H1 (cell line): ENCODE data around the gene ZNF385B. TPM values are rescaled to one million over a fixed set of nuclear protein-coding genes. Genes with fewer than 3 reads are reported as not detected.

Source experiments
- CTCF ChIA-PET: fragments of 300-600 bp; sonication (Branson Sonifier 250); formaldehyde crosslinking; loops from one replicate; lab custom pipeline; 2021; ENCODE audit not compliant: partially characterized antibody; lab: Charles Lee
- POLR2A ChIA-PET: fragments of 300-600 bp; sonication (Branson Sonifier 250); formaldehyde crosslinking; loops from one replicate; lab custom pipeline; 2021; ENCODE audit warnings: inconsistent platforms; ENCODE audit not compliant: partially characterized antibody; lab: Charles Lee
- DNase-seq, 2 experiments: peaks; one replicate each; pipeline versions ENCODE4 v3.0.0 to v3.0.0-alpha.2; 2010 to 2022; ENCODE audit warnings: low spot score in 2 of 2, low read depth in 1 of 2, mixed read lengths in 1 of 2
- FAIRE-seq: peaks from 2 replicates; lab custom pipeline; 2011; peaks lifted over from hg19 to GRCh38; lab: Jason Lieb, UNC
- H2AFZ ChIP-seq: 2 replicates; pipeline ENCODE4 v1.8.1; 2012; ENCODE audit warnings: low read length, inconsistent platforms
- H2AK5ac ChIP-seq: 2 replicates; pipeline ENCODE4 v1.6.1; 2013; ENCODE audit warnings: low read depth, low read length
- H2BK120ac ChIP-seq: replicated peaks from 2 replicates; pipeline ENCODE3; 2013; ENCODE audit warnings: low read depth, low read length, inconsistent platforms
- H2BK12ac ChIP-seq: 2 replicates; pipeline ENCODE4 v1.6.1; 2013; ENCODE audit warnings: low read depth, low read length
- H2BK15ac ChIP-seq: 2 replicates; pipeline ENCODE4 v1.6.1; 2013; ENCODE audit warnings: low read length
- H2BK20ac ChIP-seq: 2 replicates; pipeline ENCODE4 v1.6.1; 2013; ENCODE audit warnings: low read length
- H2BK5ac ChIP-seq: 2 replicates; pipeline ENCODE4 v1.6.1; 2013; ENCODE audit warnings: low read depth, low read length
- H3K14ac ChIP-seq: 2 replicates; pipeline ENCODE4 v1.6.1; 2013; ENCODE audit warnings: inconsistent platforms; ENCODE audit not compliant: insufficient read length
- H3K18ac ChIP-seq: 2 replicates; pipeline ENCODE4 v1.6.1; 2013; ENCODE audit warnings: low read length; ENCODE audit errors: extremely low read depth
- H3K23ac ChIP-seq: 2 replicates; pipeline ENCODE4 v1.6.1; 2013; ENCODE audit warnings: inconsistent platforms; ENCODE audit not compliant: insufficient read length
- H3K23me2 ChIP-seq: 2 replicates; pipeline ENCODE4 v1.6.1; 2013; ENCODE audit warnings: low read depth, low read length
- H3K27ac ChIP-seq: 2 replicates; pipeline ENCODE4 v1.6.1; 2011; ENCODE audit warnings: low read depth, low read length, inconsistent platforms
- H3K27me3 ChIP-seq, 4 experiments: replicated peaks in 1 of 4; 1 replicate in 1 of 4; 2 replicates in 3 of 4; pipeline versions ENCODE4 v1.6.1 to v1.8.1; 2011 to 2013; ENCODE audit warnings: low read length in 3 of 4, mild to moderate bottlenecking in 3 of 4, inconsistent platforms in 2 of 4, mixed read lengths in 2 of 4, moderate library complexity in 1 of 4; ENCODE audit not compliant: control insufficient read depth in 3 of 4, insufficient read depth in 3 of 4; ENCODE audit errors: extremely low read depth in 1 of 4
- H3K36me3 ChIP-seq, 4 experiments: 2 replicates each; pipeline versions ENCODE4 v1.6.1 to v1.8.1; 2011 to 2013; ENCODE audit warnings: mild to moderate bottlenecking in 4 of 4, low read length in 3 of 4, moderate library complexity in 2 of 4, control low read depth in 1 of 4, inconsistent platforms in 1 of 4; ENCODE audit not compliant: insufficient read depth in 4 of 4, control insufficient read depth in 2 of 4
- H3K4ac ChIP-seq: replicated peaks from 2 replicates; pipeline ENCODE3; 2013; ENCODE audit warnings: low read length, low read depth, mixed read lengths, inconsistent platforms; ENCODE audit not compliant: insufficient read length
- H3K4me1 ChIP-seq, 4 experiments: replicated peaks in 1 of 4; 1 replicate in 1 of 4; 2 replicates in 3 of 4; pipeline versions ENCODE4 v1.6.1 to v1.8.1; 2011 to 2013; ENCODE audit warnings: low read length in 3 of 4, inconsistent platforms in 2 of 4, mixed read lengths in 1 of 4; ENCODE audit not compliant: insufficient read depth in 4 of 4, control insufficient read depth in 3 of 4
- H3K4me2 ChIP-seq, 2 experiments: 2 replicates each; pipeline versions ENCODE4 v1.6.1 to v1.8.1; 2011 to 2013; ENCODE audit warnings: low read depth in 2 of 2, low read length in 2 of 2, control low read depth in 1 of 2, inconsistent platforms in 1 of 2, mild to moderate bottlenecking in 1 of 2; ENCODE audit not compliant: insufficient read depth in 1 of 2
- H3K4me3 ChIP-seq, 4 experiments: fragments of 200-600, 300-600 bp in 1 of 4; sonication (generic), shearing (Covaris generic), sonication (Bioruptor Twin) in 1 of 4; 2 replicates each; pipeline versions ENCODE4 v1.5.1 to v1.8.1; 2011 to 2016; ENCODE audit warnings: low read length in 4 of 4, low read depth in 3 of 4, control low read depth in 2 of 4, inconsistent platforms in 2 of 4, mild to moderate bottlenecking in 2 of 4, mixed read lengths in 1 of 4, moderate library complexity in 1 of 4; ENCODE audit not compliant: insufficient read depth in 2 of 4; ENCODE audit errors: extremely low read depth in 1 of 4
- H3K56ac ChIP-seq: replicated peaks from 2 replicates; pipeline ENCODE3; 2013; ENCODE audit warnings: low read depth, mild to moderate bottlenecking, mixed read lengths, low read length, inconsistent platforms; ENCODE audit not compliant: insufficient read length
- H3K79me1 ChIP-seq: 2 replicates; pipeline ENCODE4 v1.6.1; 2013; ENCODE audit warnings: low read depth, low read length, control low read depth
- H3K79me2 ChIP-seq, 2 experiments: 2 replicates each; pipeline versions ENCODE4 v1.6.1 to v1.8.1; 2012 to 2013; ENCODE audit warnings: low read length in 2 of 2, mild to moderate bottlenecking in 2 of 2, inconsistent platforms in 1 of 2; ENCODE audit not compliant: insufficient read depth in 2 of 2, control insufficient read depth in 1 of 2
- H3K9ac ChIP-seq, 4 experiments: replicated peaks in 1 of 4; 1 replicate in 1 of 4; 2 replicates in 3 of 4; pipeline versions ENCODE4 v1.6.1 to v1.8.1; 2011 to 2013; ENCODE audit warnings: low read depth in 3 of 4, low read length in 3 of 4, control low read depth in 2 of 4, mild to moderate bottlenecking in 2 of 4, moderate library complexity in 2 of 4, inconsistent platforms in 1 of 4; ENCODE audit errors: extremely low read depth in 1 of 4
- H3K9me3 ChIP-seq, 2 experiments: 2 replicates each; pipeline versions ENCODE4 v1.6.1 to v1.8.1; 2012 to 2013; ENCODE audit warnings: mild to moderate bottlenecking in 2 of 2, moderate library complexity in 2 of 2, control low read depth in 1 of 2, inconsistent platforms in 1 of 2, low read depth in 1 of 2, low read length in 1 of 2, mixed read lengths in 1 of 2; ENCODE audit not compliant: insufficient read depth in 2 of 2
- H4K20me1 ChIP-seq, 2 experiments: replicated peaks in 1 of 2; 2 replicates each; pipeline versions ENCODE3 to v1.8.1; 2011 to 2013; ENCODE audit warnings: inconsistent platforms in 2 of 2, low read length in 2 of 2, mild to moderate bottlenecking in 1 of 2; ENCODE audit not compliant: insufficient read depth in 2 of 2, control insufficient read depth in 1 of 2
- H4K5ac ChIP-seq: 2 replicates; pipeline ENCODE4 v1.6.1; 2013; ENCODE audit warnings: low read length, low read depth, mixed read lengths, inconsistent platforms; ENCODE audit not compliant: insufficient read length
- H4K8ac ChIP-seq: 2 replicates; pipeline ENCODE4 v1.8.0; 2013; ENCODE audit warnings: mild to moderate bottlenecking, moderate library complexity, low read length, inconsistent platforms; ENCODE audit not compliant: insufficient read depth; ENCODE audit errors: extremely low read depth
- H4K91ac ChIP-seq: replicated peaks from 2 replicates; pipeline ENCODE3; 2013; ENCODE audit warnings: low read length, mixed read lengths, inconsistent platforms; ENCODE audit not compliant: insufficient read length
- CBX8 ChIP-seq: fragments of 300-800, 300-1000 bp; sonication (generic); IDR thresholded peaks from 2 replicates; pipeline ENCODE4 v1.7.1; 2016; ENCODE audit warnings: low read depth, low read length, borderline replicate concordance
- CTCF ChIP-seq, 3 experiments: IDR thresholded peaks; 1 replicate in 2 of 3; 2 replicates in 1 of 3; pipeline versions ENCODE4 v1.5.1 to v1.6.1; 2011; ENCODE audit warnings: low read length in 3 of 3, mild to moderate bottlenecking in 3 of 3, inconsistent platforms in 2 of 3, low read depth in 1 of 3, moderate library complexity in 1 of 3; ENCODE audit not compliant: insufficient read depth in 1 of 3; ENCODE audit errors: control extremely low read depth in 1 of 3
- HDAC6 ChIP-seq: IDR thresholded peaks from one replicate; pipeline ENCODE4 v1.7.1; 2012; ENCODE audit warnings: low read depth, mild to moderate bottlenecking, inconsistent platforms, low read length, moderate library complexity
- JUND ChIP-seq: IDR thresholded peaks from 2 replicates; pipeline ENCODE4 v1.6.1; 2011; ENCODE audit warnings: mild to moderate bottlenecking, improper control_type of control experiment, low read length
- KDM4A ChIP-seq: IDR thresholded peaks from one replicate; pipeline ENCODE4 v1.7.1; 2012; ENCODE audit warnings: low read depth, mild to moderate bottlenecking, moderate library complexity, low read length, inconsistent platforms; ENCODE audit not compliant: severe bottlenecking
- PHF8 ChIP-seq: fragments of 200-600 bp; sonication (generic); conservative IDR thresholded peaks from 2 replicates; pipeline ENCODE4 v1.7.1; 2012; ENCODE audit warnings: low read depth, mild to moderate bottlenecking, inconsistent platforms, low read length, moderate library complexity
- RAD21 ChIP-seq, 2 experiments: IDR thresholded peaks in 1 of 2; conservative IDR thresholded peaks in 1 of 2; 2 replicates each; pipeline ENCODE4 v1.6.1; 2011; ENCODE audit warnings: low read depth in 2 of 2, low read length in 2 of 2, improper control_type of control experiment in 1 of 2, inconsistent platforms in 1 of 2, mild to moderate bottlenecking in 1 of 2, moderate library complexity in 1 of 2
- SIN3A ChIP-seq, 2 experiments: IDR thresholded peaks in 1 of 2; conservative IDR thresholded peaks in 1 of 2; 2 replicates each; pipeline ENCODE4 v1.6.1; 2011 to 2012; ENCODE audit warnings: low read length in 2 of 2, improper control_type of control experiment in 1 of 2, low read depth in 1 of 2, mild to moderate bottlenecking in 1 of 2
- TAF1 ChIP-seq: IDR thresholded peaks from 2 replicates; pipeline ENCODE4 v1.6.1; 2011; ENCODE audit warnings: mild to moderate bottlenecking, low read depth, low read length
- YY1 ChIP-seq: IDR thresholded peaks from 2 replicates; pipeline ENCODE4 v1.6.1; 2011; ENCODE audit warnings: low read depth, mild to moderate bottlenecking, low read length
- WGBS, 2 experiments: shearing (Covaris generic) in 1 of 2; methylation state at CpG; one replicate each; pipeline versions ENCODE4 v1.1.6 to v1.1.7; 2013 to 2015; ENCODE audit warnings: low lambda C conversion rate in 2 of 2, mixed read lengths in 2 of 2, inconsistent platforms in 1 of 2, low coverage in 1 of 2, missing lambda C conversion rate in 1 of 2; ENCODE audit not compliant: insufficient replicate concordance in 2 of 2, insufficient coverage in 1 of 2, insufficient read length in 1 of 2; ENCODE audit errors: extremely low coverage in 1 of 2, missing lambda C conversion rate in 1 of 2; 5-methylcytosine and 5-hydroxymethylcytosine counted together
- polyA plus RNA-seq, 7 experiments: library from polyadenylated mRNA; depleted of rRNA in 3 of 7; stranded (reverse) in 5 of 7; unstranded in 2 of 7; fragments of >200 nt in 5 of 7; fragments of 200-250 nt in 2 of 7; gene quantifications; 1 replicate in 5 of 7; 2 replicates in 1 of 7; 4 replicates in 1 of 7; pipeline versions ENCODE4 v1.2.1 to v1.2.3, GENCODE V29; 2011 to 2013; ENCODE audit warnings: missing spikeins in 2 of 7, mixed read lengths in 2 of 7
- total RNA-seq: library from RNA; stranded (reverse); fragmentation: NEBNext Ultra II Directional; extraction: Animal tissue kit (Norgen Biotek cat#: 25700); gene quantifications from 2 replicates; pipeline ENCODE4 v1.2.1, GENCODE V29; 2021

ZNF385B gene
- total and polyA plus RNA-seq, 2 of the 8 experiments (the other 6 are each of a cell fraction or from before 2014, with no cell fraction given), result 1.1 to 3.7 TPM

DNA sequence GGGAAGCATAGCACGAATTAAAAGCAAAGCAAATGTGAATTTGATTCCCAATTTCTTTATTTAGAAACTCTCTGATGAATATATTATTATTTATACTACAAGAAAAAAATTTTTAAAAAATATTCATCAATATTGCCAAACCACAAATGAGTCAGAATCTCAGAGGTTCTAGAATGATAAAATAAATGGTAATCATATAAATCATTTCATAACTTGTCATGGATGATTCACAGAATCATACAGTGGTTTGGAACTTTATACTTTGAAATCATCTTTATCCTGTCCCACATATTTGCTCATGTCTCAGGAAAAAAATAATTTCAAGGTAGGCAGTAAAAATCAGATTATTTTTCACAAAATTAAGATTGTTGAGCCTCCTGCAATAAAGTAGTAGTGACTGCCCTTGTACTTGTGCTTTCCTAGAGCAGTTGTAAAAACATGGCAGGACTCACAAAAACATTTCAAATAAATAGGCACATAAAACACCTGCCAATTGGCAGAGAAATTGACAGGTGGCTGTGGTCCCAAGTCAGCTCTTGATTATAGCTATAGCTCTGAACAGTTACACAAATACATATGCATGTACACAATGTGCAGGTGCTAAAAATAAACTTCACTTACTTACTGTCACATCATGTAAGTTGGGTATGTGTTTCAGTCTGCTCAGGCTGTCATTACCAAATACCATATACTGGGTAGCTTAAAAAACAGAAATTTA, 322.8 kb downstream of the ZNF385B start:
- Histone ChIP-seq H3K9ac (no peak overlapping the region), H2BK20ac (no peak overlapping the region), H2BK120ac (no peak overlapping the region), H3K23ac (no peak overlapping the region), H4K91ac (no peak overlapping the region), H4K5ac (no peak overlapping the region), H3K4me2 (no peak overlapping the region), H4K20me1 (no peaks in the 10 kb centered on the region), H3K23me2 (no peaks in the 10 kb centered on the region), H2BK15ac (no peak overlapping the region), H4K8ac (no peak overlapping the region), H3K79me2 (no peaks in the 10 kb centered on the region), H3K56ac (no peak overlapping the region), H3K18ac (no peak overlapping the region), H3K79me1 (no peaks in the 10 kb centered on the region), H3K4ac (no peak overlapping the region), H3K4me3 (no peak overlapping the region), H3K27me3 (no peaks in the 10 kb centered on the region), H2BK5ac (no peak overlapping the region), H3K27ac (no peak overlapping the region), H3K36me3 (no peaks in the 10 kb centered on the region), H2AFZ (no peak overlapping the region), H2AK5ac (no peak overlapping the region), H3K9me3 (0 out of 4 replicates have a peak, but pooled peaks cover 0 to 4% of the 10 kb centered on the region in 2 experiments), H3K14ac (no peak overlapping the region), H2BK12ac (no peak overlapping the region)
- FAIRE-seq (no peak), DNase-seq (no peak)
- ChIA-PET POLR2A (no interaction called here), CTCF (no interaction called here)
- 86% methylated on average over 1 of the region's 1 CpG; no CpG with 5 or more reads in 1 of the 2 experiments for WGBS, 2 experiments
- TF ChIP-seq CTCF (IDR thresholded peaks at IDR 0.05; ENCODE audit: control extremely low read depth in 1 of 3, insufficient read depth in 1 of 3, low read depth in 1 of 3, low read length in 3 of 3) (no peak), CBX8 (no peak), JUND (no peak), RAD21 (IDR thresholded peaks at IDR 0.05 in 1 of 2, conservative IDR thresholded peaks at IDR 0.05 in 1 of 2; ENCODE audit: low read depth in 2 of 2, low read length in 2 of 2) (no peak), YY1 (no peak), TAF1 (no peak), PHF8 (no peak), HDAC6 (no peak), KDM4A (no peak), SIN3A (conservative IDR thresholded peaks at IDR 0.05 in 1 of 2, IDR thresholded peaks at IDR 0.05 in 1 of 2; ENCODE audit: low read depth in 1 of 2, low read length in 2 of 2) (no peak)
- TF ChIP-seq, all 59 proteins: peak for 0
- peaks cover 0 to 4% (median 0%) of the 10 kb centered on the region in 4 experiments; a peak in 1 of 7 replicates for H3K4me1 ChIP-seq
